Activated CD4-positive, alpha-beta T cell treated with anti-CD3 and anti-CD28 coated beads for 24 hours (primary cell): Measurements from ENCODE around the gene CBX8.
A peak's percentile ranks its signal among the peaks of the same experiment; 100 is the strongest.

ENCODE experiments used
- DNase-seq, 2 donors: peaks; one replicate each; pipeline ENCODE4 v3.0.0-alpha.2; 2020; ENCODE audit warnings: low read depth in 2 of 2

The CBX8 gene

DNA sequence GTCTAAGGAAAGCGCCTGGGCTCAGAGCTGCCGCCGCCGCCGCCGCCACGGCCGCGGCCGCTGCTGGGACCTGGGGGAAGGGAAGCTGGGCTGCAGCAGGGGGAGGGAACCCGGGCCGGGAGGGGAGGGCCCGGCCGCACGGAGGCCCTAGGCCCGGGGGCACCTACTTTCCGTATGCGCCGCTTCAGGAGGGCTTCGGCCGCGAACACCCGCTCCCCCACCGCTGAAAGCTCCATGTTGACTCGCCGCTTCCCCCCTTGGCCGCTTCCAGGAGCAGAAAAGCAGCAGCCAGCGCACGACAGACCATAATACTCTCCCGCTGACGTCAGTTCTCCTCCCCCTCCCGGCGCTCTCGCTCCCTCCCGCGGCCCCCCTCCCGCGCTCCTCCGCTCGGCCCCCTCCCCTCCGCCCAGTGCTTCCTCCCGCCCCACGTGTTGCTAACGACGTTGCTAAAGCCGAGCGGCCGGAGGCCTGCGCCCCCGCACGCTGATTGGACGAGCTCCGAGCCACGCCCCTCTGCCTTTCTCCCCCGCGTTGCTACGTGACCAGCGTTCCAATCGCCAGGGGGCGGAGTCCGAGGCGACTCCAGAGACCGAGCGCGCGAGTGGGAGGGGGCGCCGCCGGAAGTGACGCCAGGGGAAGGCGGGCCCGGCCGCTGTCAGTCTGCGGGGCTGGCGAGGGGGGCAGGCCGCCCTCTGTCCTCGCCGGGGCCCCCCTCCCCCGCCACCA lies at the start of gene CBX8:
CBX8 (minus strand) TSS at position 315 of the 729 bp plus-strand sequence; CDS start at position 236, 79 bp downstream.
- peak; percentile 99 for DNase-seq

DNA sequence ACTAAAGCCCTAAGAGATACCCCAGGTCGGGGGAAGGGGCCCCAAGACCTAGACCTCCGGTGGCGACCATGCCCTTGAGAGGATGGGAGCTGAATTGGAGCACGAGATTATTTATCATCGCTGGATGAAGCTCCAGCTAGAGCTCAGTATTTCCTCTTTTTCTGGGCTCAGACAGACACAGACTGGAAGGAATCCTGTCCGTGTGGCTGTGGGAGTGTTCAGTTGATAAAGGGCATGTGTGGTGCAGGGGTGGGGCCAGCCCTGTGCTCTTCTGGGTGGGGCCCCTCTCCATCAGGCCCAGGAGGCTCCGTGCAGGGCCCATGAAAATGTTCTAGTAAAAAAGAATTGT lies 48.7 kb upstream of the CBX8 start:
- no peak for DNase-seq

DNA sequence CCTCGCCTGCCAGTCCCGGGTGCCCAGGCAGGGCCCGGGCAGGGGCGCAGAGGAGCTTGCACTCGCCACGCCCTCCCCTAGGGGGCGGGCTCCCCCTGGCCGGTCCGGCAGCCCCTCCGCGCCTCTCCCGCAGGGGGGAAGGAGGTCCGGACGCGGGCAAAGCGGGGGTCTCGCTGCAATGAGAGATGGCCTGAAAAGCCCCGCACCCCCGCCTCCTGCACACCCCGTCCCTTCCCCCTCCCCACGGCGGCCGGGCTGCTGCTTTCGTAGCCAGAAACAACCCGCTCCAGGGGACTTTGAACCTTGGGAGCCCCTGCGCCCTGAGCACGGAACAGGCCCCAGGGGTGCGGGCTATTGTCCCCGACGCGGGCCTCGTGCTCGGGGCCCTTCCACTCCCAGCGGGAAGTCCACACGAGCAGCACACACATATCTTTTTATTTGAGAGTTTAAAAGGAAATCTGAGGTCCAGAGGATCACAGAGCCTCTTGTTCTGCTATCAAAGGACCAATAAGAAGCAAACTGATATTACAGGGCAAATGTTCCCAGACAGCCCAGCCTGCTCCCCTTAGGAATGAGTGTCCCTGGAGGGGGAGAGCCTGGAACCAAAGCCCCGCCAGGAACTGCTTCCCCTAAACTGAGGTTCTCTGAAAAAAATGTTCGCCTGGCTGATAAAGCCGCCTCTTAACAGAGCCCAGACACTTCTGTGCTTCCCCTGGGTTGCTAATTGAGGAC lies 48.2 kb upstream of the CBX8 start:
- no peak for DNase-seq

DNA sequence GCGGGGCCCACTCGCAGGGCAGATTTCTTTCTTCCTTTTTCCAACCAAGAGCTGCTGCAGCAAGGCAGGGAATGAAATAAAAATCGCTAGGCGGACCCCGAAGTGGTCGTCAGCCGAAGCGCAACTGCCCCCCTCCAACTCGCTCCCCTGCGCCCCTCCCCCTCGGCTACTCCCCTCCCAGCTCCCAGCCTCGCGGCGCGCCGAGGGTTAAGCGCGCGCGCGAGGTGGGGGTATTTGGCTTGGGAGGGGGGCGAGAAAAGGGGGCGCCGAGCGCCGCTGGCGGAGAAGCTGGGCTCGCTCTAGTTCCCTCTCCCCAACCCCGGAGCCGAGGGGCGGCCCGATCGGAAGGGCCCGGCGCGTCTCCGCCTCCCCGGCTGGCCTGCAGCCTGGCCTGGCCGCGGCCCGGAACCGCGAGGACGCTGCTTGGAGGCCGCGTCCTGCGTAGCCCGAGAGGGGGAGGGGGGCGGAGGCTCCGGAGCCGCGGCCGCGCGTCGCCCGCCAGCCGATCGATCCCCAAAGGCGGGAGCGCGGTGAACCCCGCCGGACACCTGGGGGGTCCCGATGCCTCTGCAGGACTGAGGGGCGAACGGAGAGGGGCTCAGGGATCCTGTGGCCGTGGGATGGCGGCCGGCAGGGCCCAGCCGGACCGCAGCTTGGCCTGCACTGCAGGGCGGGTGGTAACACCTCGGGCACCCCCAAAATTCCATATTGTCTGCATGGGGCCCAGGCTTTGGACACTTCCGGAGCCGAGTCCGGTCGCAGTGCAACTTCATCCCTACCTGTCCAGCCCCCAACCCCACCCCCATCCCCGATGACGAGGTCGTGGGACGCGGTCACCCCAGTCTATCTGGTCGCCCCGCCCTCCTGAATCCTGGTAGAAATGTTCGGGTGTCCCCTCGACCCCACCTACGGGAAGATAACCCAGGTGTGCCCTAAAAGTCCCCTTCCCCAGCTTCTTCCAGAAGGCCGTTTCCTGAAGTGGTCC lies 47.2 kb upstream of the CBX8 start:
- no peak for DNase-seq

DNA sequence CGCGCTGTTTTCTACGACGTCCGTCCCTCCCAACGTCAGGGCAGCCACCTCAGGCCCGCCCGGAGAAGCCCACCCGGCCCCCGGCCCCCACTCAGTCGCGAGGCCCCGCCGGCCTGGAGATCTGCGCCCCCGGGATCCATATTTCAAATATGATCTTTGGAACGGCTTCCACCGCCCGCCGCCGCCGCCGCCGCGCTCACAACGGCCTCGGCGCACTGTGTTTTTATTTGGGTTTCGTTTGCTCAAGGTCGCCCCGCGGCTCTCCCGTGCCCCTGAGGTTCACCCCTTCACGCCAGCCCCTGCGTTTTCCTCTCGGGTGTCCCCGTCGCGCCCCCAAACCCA lies 46.6 kb upstream of the CBX8 start:
- no peak for DNase-seq

DNA sequence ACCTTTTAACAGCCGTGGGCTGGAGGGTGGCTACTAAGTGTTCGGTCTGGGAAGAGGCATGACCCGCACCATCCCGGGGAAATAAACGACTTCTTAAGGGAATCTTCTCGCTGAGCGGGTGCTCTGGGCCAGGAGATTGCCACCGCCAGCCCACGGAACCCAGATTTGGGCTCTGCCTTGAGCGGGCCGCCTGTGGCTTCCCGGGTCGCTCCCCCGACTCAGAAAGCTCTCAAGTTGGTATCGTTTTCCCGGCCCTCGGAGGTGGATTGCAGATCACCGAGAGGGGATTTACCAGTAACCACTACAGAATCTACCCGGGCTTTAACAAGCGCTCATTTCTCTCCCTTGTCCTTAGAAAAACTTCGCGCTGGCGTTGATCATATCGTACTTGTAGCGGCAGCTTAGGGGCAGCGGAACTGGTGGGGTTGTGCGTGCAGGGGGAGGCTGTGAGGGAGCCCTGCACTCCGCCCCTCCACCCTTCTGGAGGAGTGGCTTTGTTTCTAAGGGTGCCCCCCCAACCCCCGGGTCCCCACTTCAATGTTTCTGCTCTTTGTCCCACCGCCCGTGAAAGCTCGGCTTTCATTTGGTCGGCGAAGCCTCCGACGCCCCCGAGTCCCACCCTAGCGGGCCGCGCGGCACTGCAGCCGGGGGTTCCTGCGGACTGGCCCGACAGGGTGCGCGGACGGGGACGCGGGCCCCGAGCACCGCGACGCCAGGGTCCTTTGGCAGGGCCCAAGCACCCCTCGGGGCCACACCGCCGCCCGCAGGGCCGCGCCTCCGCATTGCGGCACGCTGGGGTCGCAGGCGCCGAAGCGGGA lies 46.0 kb upstream of the CBX8 start:
- no peak for DNase-seq

DNA sequence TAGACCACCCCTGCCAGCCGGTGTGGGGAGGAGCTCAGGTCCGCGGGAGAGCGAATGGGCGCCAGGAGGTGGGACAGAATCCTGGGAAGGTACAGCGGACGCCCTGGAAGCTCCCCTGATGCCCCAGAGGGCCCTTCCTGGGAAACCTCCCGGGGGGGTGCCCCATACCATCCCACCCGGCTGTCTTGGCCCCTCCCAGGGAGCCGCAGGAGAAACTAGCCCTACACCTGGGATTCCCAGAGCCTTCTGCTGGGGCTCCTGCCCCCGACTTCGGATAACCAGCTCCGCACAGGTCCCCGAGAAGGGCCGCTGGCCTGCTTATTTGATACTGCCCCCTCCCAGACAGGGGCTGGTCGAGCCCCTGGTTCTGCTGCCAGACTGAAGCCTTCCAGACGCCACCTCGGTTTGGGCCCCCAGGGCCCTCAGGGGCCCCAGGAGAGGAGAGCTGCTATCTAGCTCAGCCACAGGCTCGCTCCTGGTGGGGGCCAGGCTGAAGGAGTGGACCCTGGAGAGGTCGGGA lies 45.3 kb upstream of the CBX8 start:
- no peak for DNase-seq

DNA sequence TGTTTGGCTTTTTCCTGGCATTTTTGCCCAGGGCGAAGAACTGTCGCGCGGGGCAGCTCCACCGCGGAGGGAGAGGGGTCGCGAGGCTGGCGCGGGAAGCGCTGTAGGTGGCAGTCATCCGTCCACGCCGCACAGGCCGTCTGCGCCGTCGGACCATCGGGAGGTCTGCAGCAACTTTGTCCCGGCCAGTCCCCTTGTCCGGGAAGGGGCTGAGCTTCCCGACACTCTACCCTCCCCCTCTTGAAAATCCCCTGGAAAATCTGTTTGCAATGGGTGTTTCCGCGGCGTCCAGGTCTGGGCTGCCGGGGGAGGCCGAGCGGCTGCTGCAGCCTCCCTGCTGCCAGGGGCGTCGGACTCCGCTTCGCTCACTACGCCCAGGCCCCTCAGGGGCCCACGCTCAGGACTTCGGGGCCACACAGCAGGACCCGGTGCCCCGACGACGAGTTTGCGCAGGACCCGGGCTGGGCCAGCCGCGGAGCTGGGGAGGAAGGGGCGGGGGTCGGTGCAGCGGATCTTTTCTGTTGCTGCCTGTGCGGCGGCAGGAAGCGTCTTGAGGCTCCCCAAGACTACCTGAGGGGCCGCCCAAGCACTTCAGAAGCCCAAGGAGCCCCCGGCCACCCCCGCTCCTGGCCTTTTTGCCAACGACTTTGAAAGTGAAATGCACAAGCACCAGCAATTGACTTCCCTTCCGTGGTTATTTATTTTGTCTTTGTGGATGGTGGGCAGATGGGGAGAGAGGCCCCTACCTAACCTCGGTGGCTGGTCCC lies 44.7 kb upstream of the CBX8 start:
- no peak for DNase-seq

DNA sequence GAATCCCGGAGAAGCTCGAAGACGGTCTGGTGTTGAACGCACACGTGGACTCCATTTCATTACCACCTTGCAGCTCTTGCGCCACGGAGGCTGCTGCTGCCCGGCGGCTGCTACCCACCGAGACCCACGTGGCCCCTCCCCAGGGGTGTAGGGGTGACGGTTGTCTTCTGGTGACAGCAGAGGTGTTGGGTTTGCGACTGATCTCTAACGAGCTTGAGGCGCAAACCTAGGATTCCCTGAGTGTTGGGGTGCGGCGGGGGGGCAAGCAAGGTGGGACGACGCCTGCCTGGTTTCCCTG lies 44.1 kb upstream of the CBX8 start:
- DNase-seq, result no peak

DNA sequence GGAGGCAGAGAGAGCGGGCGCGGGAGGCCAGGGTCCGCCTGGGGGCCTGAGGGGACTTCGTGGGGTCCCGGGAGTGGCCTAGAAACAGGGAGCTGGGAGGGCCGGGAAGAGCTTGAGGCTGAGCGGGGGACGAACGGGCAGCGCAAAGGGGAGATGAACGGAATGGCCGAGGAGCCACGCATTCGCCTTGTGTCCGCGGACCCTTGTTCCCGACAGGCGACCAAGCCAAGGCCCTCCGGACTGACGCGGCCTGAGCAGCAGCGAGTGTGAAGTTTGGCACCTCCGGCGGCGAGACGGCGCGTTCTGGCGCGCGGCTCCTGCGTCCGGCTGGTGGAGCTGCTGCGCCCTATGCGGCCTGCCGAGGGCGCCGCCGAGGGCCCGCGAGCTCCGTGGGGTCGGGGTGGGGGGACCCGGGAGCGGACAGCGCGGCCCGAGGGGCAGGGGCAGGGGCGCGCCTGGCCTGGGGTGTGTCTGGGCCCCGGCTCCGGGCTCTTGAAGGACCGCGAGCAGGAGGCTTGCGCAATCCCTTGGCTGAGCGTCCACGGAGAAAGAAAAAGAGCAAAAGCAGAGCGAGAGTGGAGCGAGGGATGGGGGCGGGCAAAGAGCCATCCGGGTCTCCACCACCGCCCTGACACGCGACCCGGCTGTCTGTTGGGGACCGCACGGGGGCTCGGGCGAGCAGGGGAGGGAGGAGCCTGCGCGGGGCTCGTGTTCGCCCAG lies 43.6 kb upstream of the CBX8 start:
- no peak for DNase-seq

DNA sequence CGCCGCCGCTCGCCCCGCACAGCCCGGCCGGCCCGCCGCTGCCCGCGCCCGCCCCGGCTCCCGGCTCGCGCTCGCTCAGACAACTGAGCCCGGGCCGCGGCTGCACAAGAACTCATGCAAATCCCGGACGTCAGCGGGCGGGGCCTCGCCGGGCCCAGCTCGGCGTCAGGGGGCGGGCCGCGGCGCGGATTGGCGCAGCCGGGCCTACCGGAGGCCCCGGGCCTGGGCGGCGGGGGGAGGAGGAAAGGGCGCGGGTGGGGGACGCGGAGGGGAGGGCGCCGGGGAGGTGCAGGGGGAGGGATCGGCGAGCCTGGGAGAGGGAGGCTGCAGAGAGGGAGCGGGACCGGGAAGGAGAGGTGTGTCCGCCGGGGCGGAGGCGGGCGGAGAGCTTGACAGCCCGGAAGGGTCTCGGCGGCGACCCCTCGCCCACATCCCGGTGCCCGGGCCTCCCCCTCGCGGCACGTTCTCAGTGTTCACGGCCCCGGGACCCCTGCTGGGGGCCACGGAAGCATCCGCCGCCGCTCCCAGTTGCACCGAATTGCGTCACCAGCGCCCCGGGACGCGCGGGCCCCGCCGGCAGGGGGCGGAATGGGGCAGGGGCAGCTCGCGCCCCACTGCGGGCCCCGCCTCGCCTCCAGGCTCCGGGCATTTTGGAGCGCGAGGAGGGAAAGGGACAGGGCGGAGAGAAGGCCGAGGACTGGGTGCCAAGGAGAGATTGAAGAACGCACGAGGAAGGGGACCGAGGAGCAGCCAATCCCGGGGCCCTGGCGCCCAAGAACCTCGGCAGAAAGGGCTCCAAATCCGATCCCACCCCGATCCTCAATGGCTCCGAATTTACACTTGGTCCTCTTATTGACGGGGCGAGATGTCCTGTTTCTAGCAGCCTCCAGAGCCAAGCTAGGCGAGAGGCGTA lies 42.7 kb upstream of the CBX8 start, which contains the start of gene CBX4:
CBX4 (minus strand) TSS at position 85 of the 913 bp plus-strand sequence. CDS start 189 bp downstream, outside the sequence.
- DNase-seq, result peak; percentile 84 to 85

DNA sequence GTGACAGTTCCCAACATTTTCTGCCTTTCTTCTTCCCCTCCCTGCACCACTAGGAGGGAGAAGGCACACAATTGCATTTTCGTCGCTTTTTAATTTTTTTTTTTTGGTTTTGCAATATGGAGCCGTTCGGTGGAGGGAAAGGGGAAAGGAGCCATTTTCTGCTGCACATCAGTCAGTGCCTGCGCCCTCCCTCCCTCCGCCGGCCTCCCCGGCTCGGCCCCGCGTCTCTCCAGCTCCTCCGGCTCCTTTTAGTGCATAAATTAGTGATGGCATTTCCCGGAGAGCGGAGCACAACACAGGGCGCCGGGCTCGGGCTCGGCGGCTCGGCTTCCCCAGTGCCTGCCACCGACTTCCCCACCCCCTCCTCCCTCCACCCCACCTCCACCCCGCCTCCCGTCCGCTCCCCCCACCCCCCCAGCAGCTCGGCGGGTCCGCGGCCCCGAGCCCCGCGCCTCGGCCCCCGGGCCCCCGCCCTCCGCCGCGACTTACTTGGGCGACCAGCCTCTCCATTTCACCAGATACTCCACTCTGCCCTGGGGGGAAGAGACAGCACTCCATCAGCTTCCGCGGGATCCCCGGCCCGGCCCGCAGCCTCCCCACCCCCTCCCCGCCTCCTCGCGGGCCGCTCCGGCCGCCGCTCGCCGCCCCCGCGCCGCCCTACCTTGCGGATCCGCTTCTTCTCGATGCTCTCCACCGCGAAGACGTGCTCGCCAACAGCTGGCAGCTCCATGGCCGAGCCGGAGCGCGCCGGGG lies 41.8 kb upstream of the CBX8 start:
- peak in 1 of 2 donors; percentile 37 for DNase-seq

DNA sequence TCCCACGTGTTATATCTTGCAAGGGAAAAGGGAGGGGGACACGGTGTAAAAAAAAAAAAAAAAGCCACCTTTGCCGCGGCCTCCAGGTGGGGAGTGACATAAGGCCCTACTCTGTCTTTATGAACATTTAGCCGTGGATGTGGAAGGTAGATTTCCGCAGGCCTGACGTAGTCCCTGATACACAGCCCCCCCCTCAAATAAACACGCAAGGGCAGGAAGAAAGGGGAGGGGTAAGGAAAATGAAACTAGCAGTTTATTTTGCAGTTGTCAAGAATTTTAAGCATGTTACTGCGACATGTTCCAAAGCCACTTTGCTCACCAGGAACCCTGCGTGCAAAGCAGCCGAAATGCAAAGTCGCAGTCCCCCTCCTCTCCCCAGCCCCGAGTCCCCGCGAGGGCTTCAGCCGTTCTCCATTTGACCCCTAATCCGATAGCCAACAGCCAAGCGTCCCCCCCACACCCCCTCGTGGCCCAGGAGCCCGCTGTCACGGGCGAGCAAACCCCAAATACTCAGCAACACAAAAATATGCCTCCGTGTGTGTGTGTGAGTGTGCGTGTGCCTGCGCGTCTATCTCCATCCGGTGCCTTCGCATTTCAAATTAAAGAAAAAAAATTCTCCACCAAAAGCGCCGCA lies 41.1 kb upstream of the CBX8 start:
- DNase-seq, result no peak

DNA sequence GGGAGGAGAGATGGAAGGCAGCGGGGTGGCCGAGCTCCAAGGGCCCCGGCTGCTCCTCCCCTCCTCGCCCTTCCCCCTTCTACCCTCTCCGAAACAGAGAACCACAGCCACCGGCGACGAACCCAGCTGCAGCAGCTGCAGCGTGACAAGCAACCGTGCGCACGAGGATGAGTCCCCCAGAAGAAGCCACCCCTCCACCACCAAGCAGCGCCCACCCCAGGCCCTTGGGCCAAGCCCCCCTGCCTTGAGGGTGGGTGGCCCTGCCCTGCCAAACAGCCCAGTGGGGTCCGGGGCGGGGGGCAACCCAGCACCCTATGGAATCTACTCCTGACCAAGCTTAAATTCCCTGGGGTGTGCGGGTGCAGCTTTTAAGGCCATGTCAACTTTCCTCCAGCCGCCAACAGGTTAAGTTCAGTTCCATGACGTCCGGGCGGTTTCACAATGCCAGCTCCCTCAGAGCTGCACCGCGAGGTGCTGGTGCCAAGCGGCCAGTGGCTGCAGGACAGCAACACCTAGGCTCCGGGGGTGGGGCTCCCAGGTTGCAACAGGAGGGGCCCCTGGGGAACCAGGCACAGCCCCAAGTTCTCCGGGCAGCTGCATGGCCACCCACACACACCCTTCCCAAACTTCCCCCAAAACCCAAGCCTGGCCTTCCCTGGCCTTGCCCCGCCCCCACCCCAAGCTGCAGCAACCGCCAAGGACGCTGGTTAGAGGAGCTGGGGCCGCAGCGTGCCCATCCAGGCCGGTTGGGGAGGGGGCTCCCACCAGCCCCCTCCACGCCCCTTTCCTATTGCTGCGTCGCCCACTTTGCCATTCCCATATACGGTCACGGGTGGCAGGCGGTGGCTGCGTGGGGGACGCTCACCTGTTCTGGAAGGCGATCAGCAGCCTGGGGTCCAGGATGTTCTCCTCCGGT lies 40.4 kb upstream of the CBX8 start:
- DNase-seq, result no peak

DNA sequence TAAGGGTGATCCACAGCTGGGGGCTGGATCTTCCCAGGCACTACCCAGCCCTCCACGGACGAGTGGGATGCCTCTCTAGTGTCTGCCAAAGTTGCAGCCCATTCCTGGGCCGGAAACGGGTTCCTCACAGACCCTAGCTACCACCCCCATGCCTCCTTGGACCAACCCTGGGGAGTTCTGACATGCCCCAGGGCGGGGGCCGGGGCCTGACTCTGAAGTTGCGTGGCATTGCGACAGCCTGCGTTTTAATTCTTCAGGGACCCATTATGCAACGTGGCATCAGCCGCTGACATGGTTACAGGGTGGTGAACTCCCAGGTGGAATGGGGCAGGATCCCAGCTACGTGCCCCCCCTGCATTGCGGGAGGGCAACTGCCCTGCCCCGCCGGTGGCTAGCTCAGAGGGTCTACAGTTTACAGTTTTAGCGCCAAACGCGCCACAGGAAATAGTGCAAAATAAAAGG lies 39.7 kb upstream of the CBX8 start:
- no peak for DNase-seq

DNA sequence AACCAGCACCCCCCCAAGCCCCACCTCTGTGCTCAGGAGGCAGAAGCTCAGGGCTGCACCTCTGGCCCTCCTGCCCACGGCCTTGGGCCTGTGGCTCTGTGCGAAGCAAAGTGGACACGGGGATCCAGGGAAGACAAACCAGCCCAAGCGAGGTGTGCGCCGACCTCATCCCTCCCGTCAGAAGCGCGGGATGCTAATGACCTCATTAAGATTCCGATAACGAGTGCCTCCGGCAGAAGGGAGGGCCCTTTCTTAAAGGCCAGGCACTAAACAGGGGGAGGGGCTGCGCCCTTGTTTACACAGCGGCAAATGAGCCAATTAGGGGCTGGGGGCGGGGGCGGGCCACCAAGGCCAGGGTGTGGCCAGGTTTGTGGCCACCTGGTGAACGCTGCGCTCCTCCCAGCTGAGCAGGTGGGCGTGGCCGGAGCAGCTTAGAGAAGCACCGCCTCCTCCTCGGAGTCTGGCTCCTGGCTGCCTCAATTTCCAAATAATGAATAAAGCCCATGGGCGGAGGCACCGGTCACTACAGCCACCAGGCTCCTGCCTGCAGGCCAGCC lies 39.2 kb upstream of the CBX8 start:
- no peak for DNase-seq
